Liver (tissue), 9 donors: ENCODE results near the gene APOBEC3B. TPM values are rescaled to one million over a fixed set of nuclear protein-coding genes. Genes with fewer than 3 reads are reported as not detected.

Experiments used
- DNase-seq: peaks from one replicate; pipeline ENCODE4 v3.0.0-alpha.2; 2017; ENCODE audit warnings: low spot score
- H3K27ac ChIP-seq, 2 donors: one replicate each; pipeline ENCODE4 v1.7.0; 2013; ENCODE audit warnings: inconsistent platforms in 2 of 2, low read length in 2 of 2, control low read depth in 1 of 2, low read depth in 1 of 2, mild to moderate bottlenecking in 1 of 2
- H3K27me3 ChIP-seq, 4 donors: one replicate each; pipeline versions ENCODE4 v1.6.1 to v1.7.0; 2013; ENCODE audit warnings: low read length in 3 of 4, inconsistent platforms in 1 of 4, mild to moderate bottlenecking in 1 of 4, moderate library complexity in 1 of 4; ENCODE audit not compliant: control insufficient read depth in 4 of 4, insufficient read depth in 4 of 4
- H3K36me3 ChIP-seq, 4 donors: one replicate each; pipeline versions ENCODE4 v1.6.1 to v1.7.0; 2013; ENCODE audit warnings: low read length in 3 of 4, mild to moderate bottlenecking in 3 of 4, low read depth in 1 of 4, moderate library complexity in 1 of 4; ENCODE audit not compliant: control insufficient read depth in 4 of 4, insufficient read depth in 3 of 4
- H3K4me1 ChIP-seq, 4 donors: one replicate each; pipeline versions ENCODE4 v1.6.1 to v1.7.0; 2013; ENCODE audit warnings: low read length in 3 of 4, mild to moderate bottlenecking in 3 of 4, moderate library complexity in 1 of 4; ENCODE audit not compliant: control insufficient read depth in 4 of 4, insufficient read depth in 4 of 4
- H3K4me3 ChIP-seq, 3 donors: one replicate each; pipeline versions ENCODE4 v1.6.1 to v1.7.0; 2013; ENCODE audit warnings: low read length in 3 of 3, control low read depth in 1 of 3, low read depth in 1 of 3, mild to moderate bottlenecking in 1 of 3
- H3K9ac ChIP-seq, 2 donors: one replicate each; pipeline ENCODE4 v1.7.0; 2013; ENCODE audit warnings: low read length in 2 of 2, mild to moderate bottlenecking in 2 of 2, moderate library complexity in 2 of 2, control low read depth in 1 of 2, low read depth in 1 of 2
- H3K9me3 ChIP-seq, 4 donors: one replicate each; pipeline versions ENCODE4 v1.6.1 to v1.7.0; 2013; ENCODE audit warnings: low read length in 3 of 4; ENCODE audit not compliant: control insufficient read depth in 4 of 4
- EGR1 ChIP-seq, 2 donors: IDR thresholded peaks; 2 replicates each; pipeline ENCODE4 v1.6.1; 2016 to 2018; ENCODE audit warnings: antibody characterized with exemption in 2 of 2, low read depth in 2 of 2
- FOXA1 ChIP-seq: IDR thresholded peaks from 2 replicates; pipeline ENCODE4 v1.6.1; 2016; ENCODE audit warnings: antibody characterized with exemption
- FOXA2 ChIP-seq: IDR thresholded peaks from 2 replicates; pipeline ENCODE4 v1.6.1; 2016; ENCODE audit warnings: antibody characterized with exemption
- GABPA ChIP-seq, 2 donors: IDR thresholded peaks in 1 of 2; conservative IDR thresholded peaks in 1 of 2; 2 replicates each; pipeline ENCODE4 v1.6.1; 2016; ENCODE audit warnings: antibody characterized with exemption in 2 of 2, mild to moderate bottlenecking in 1 of 2, moderate library complexity in 1 of 2
- HNF4A ChIP-seq, 2 donors: conservative IDR thresholded peaks; 2 replicates each; pipeline ENCODE4 v1.6.1; 2016; ENCODE audit warnings: antibody characterized with exemption in 2 of 2, mild to moderate bottlenecking in 2 of 2
- HNF4G ChIP-seq: IDR thresholded peaks from 2 replicates; pipeline ENCODE4 v1.6.1; 2016; ENCODE audit warnings: antibody characterized with exemption
- JUND ChIP-seq, 2 donors: IDR thresholded peaks; 2 replicates each; pipeline ENCODE4 v1.6.1; 2016; ENCODE audit warnings: antibody characterized with exemption in 2 of 2
- NR2F2 ChIP-seq: IDR thresholded peaks from 2 replicates; pipeline ENCODE4 v1.6.1; 2016; ENCODE audit warnings: antibody characterized with exemption
- RAD21 ChIP-seq, 2 donors: IDR thresholded peaks; 2 replicates each; pipeline ENCODE4 v1.6.1; 2016; ENCODE audit warnings: antibody characterized with exemption in 2 of 2, mild to moderate bottlenecking in 2 of 2
- REST ChIP-seq: IDR thresholded peaks from 2 replicates; pipeline ENCODE4 v1.6.1; 2016; ENCODE audit warnings: antibody characterized with exemption, mild to moderate bottlenecking
- RXRA ChIP-seq, 2 donors: IDR thresholded peaks; 2 replicates each; pipeline ENCODE4 v1.6.1; 2017 to 2018; ENCODE audit warnings: antibody characterized with exemption in 2 of 2, mild to moderate bottlenecking in 1 of 2
- SP1 ChIP-seq: IDR thresholded peaks from 2 replicates; pipeline ENCODE4 v1.6.1; 2018; ENCODE audit warnings: antibody characterized with exemption, mild to moderate bottlenecking
- TAF1 ChIP-seq: conservative IDR thresholded peaks from 2 replicates; pipeline ENCODE4 v1.6.1; 2016; ENCODE audit warnings: antibody characterized with exemption, mild to moderate bottlenecking
- YY1 ChIP-seq: IDR thresholded peaks from 2 replicates; pipeline ENCODE4 v1.6.1; 2016; ENCODE audit warnings: antibody characterized with exemption, mild to moderate bottlenecking
- WGBS: extraction: QIAGEN DNeasy Blood & Tissue Kit; methylation state at CpG from one replicate; pipeline ENCODE4 v1.1.7; 2013; 5-methylcytosine and 5-hydroxymethylcytosine counted together
- polyA plus RNA-seq, 2 donors: library from polyadenylated mRNA; stranded (reverse) in 1 of 2; unstranded in 1 of 2; fragments of 200-250 nt in 1 of 2; fragments of >200 nt in 1 of 2; fragmentation: Nextera tagmentation in 1 of 2; extraction: Ambion mirVana in 1 of 2; gene quantifications; one replicate each; pipeline versions ENCODE4 v1.2.1 to v1.2.3, GENCODE V29; 2013 to 2015
- total RNA-seq, 2 donors: library from RNA; depleted of rRNA; stranded (reverse); fragments of >200 nt; gene quantifications; one replicate each; pipeline ENCODE4 v1.2.3, GENCODE V29; 2014
- TF ChIP-seq, protein P1 (sequence below): IDR thresholded peaks from 2 replicates; pipeline ENCODE4 v1.6.1; 2016; ENCODE audit warnings: antibody characterized with exemption
- TF ChIP-seq, protein P2 (sequence below): fragments of 150-350 bp; IDR thresholded peaks from 2 replicates; pipeline ENCODE4 v1.5.1; 2017; ENCODE audit warnings: improper control_type of control experiment, low read depth, low read length; ENCODE audit not compliant: missing input control
- TF ChIP-seq, protein P3 (sequence below): IDR thresholded peaks from 2 replicates; pipeline ENCODE4 v1.6.1; 2016; ENCODE audit warnings: antibody characterized with exemption
- donor health status: healthy.
- donor health status: healthy.
- donor health status: healthy.
- donor health status: healthy.
- donor health status: healthy.

Gene APOBEC3B
- total and polyA plus RNA-seq, 4 donors, result 0.08 to 6.0 (median 0.88) TPM

GRCh38 chr22:38973289-38974169, 8.6 kb upstream of the APOBEC3B start:
- H3K36me3 ChIP-seq, result no peaks in the 10 kb centered on the region
- DNase-seq, result peak; percentile 68
- no peaks in the 10 kb centered on the region for H3K27me3 ChIP-seq
- H3K4me1 ChIP-seq, result no peaks in the 10 kb centered on the region
- no peak overlapping the region for H3K27ac ChIP-seq
- 44% methylated on average over 15 of the region's 15 CpGs for WGBS
- no peak overlapping the region for H3K9ac ChIP-seq
- TF ChIP-seq TAF1, result no peak
- TF ChIP-seq YY1, result no peak
- TF ChIP-seq, protein P1, sequence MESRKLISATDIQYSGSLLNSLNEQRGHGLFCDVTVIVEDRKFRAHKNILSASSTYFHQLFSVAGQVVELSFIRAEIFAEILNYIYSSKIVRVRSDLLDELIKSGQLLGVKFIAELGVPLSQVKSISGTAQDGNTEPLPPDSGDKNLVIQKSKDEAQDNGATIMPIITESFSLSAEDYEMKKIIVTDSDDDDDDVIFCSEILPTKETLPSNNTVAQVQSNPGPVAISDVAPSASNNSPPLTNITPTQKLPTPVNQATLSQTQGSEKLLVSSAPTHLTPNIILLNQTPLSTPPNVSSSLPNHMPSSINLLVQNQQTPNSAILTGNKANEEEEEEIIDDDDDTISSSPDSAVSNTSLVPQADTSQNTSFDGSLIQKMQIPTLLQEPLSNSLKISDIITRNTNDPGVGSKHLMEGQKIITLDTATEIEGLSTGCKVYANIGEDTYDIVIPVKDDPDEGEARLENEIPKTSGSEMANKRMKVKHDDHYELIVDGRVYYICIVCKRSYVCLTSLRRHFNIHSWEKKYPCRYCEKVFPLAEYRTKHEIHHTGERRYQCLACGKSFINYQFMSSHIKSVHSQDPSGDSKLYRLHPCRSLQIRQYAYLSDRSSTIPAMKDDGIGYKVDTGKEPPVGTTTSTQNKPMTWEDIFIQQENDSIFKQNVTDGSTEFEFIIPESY, result no peak
- TF ChIP-seq, protein P2, sequence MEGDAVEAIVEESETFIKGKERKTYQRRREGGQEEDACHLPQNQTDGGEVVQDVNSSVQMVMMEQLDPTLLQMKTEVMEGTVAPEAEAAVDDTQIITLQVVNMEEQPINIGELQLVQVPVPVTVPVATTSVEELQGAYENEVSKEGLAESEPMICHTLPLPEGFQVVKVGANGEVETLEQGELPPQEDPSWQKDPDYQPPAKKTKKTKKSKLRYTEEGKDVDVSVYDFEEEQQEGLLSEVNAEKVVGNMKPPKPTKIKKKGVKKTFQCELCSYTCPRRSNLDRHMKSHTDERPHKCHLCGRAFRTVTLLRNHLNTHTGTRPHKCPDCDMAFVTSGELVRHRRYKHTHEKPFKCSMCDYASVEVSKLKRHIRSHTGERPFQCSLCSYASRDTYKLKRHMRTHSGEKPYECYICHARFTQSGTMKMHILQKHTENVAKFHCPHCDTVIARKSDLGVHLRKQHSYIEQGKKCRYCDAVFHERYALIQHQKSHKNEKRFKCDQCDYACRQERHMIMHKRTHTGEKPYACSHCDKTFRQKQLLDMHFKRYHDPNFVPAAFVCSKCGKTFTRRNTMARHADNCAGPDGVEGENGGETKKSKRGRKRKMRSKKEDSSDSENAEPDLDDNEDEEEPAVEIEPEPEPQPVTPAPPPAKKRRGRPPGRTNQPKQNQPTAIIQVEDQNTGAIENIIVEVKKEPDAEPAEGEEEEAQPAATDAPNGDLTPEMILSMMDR, result peak; percentile 68
- TF ChIP-seq RAD21 (IDR thresholded peaks at IDR 0.05), result peak; percentile 71
- H3K9me3 ChIP-seq, result no peaks in the 10 kb centered on the region
- H3K4me3 ChIP-seq, result no peak overlapping the region

- no peak for DNase-seq
- 88% methylated on average over 18 of the region's 18 CpGs for WGBS
- Histone ChIP-seq H3K9me3 (no peaks in the 10 kb centered on the region), H3K36me3 (no peaks in the 10 kb centered on the region), H3K4me1 (no peaks in the 10 kb centered on the region), H3K4me3 (no peak overlapping the region), H3K9ac (no peak overlapping the region), H3K27ac (no peak overlapping the region), H3K27me3 (no peaks in the 10 kb centered on the region)
- TF ChIP-seq GABPA (IDR thresholded peaks at IDR 0.05 in 1 of 2, conservative IDR thresholded peaks at IDR 0.05 in 1 of 2), result no peak
- no peak for TF ChIP-seq EGR1 (IDR thresholded peaks at IDR 0.05; ENCODE audit: low read depth in 2 of 2)
- no peak for TF ChIP-seq RAD21 (IDR thresholded peaks at IDR 0.05)
- no peak for TF ChIP-seq JUND (IDR thresholded peaks at IDR 0.05)
- TF ChIP-seq TAF1, result no peak
- TF ChIP-seq, protein P1, result no peak
- TF ChIP-seq REST, result no peak
- TF ChIP-seq, protein P3, sequence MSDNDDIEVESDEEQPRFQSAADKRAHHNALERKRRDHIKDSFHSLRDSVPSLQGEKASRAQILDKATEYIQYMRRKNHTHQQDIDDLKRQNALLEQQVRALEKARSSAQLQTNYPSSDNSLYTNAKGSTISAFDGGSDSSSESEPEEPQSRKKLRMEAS, result no peak
- no peak for TF ChIP-seq NR2F2
- TF ChIP-seq FOXA2, result no peak
- no peak for TF ChIP-seq HNF4G
- TF ChIP-seq RXRA (IDR thresholded peaks at IDR 0.05), result no peak
- no peak for TF ChIP-seq SP1
- TF ChIP-seq, protein P2, result no peak
- TF ChIP-seq YY1, result no peak
- TF ChIP-seq HNF4A (conservative IDR thresholded peaks at IDR 0.05), result no peak
- TF ChIP-seq FOXA1, result no peak
Observed at GRCh38 chr22:38974170-38974825, 7.8 kb upstream of the APOBEC3B start.
